Hepatocyte (in vitro differentiated cells): ENCODE results near the gene HOXC12. TPM values are rescaled to one million over a fixed set of nuclear protein-coding genes. Genes with fewer than 3 reads are reported as not detected.
A peak's percentile ranks its signal among the peaks of the same experiment; 100 is the strongest.

Experiments used
- DNase-seq: peaks from one replicate; pipeline ENCODE4 v3.0.0-alpha.2; 2016; ENCODE audit warnings: low spot score
- H2AFZ ChIP-seq: fragments of 200-600 bp; sonication (generic); 2 replicates; pipeline ENCODE4 v1.6.0; 2016; ENCODE audit warnings: antibody characterized with exemption, mild to moderate bottlenecking
- H3K27ac ChIP-seq: fragments of 200-600 bp; sonication (generic); 2 replicates; pipeline ENCODE4 v1.5.1; 2016; ENCODE audit warnings: mild to moderate bottlenecking
- H3K27me3 ChIP-seq: fragments of 200-600 bp; sonication (generic); 2 replicates; pipeline ENCODE4 v1.6.1; 2016
- H3K36me3 ChIP-seq: fragments of 200-600 bp; sonication (generic); replicated peaks from 2 replicates; pipeline ENCODE4 v1.5.1; 2016; ENCODE audit warnings: low read depth; ENCODE audit not compliant: insufficient read depth
- H3K4me1 ChIP-seq: fragments of 200-600 bp; sonication (generic); 2 replicates; pipeline ENCODE4 v1.5.1; 2016; ENCODE audit warnings: mild to moderate bottlenecking, moderate library complexity; ENCODE audit not compliant: insufficient read depth
- H3K4me2 ChIP-seq: fragments of 200-600 bp; sonication (generic); 2 replicates; pipeline ENCODE4 v1.6.0; 2016
- H3K4me3 ChIP-seq: fragments of 200-600 bp; sonication (generic); 2 replicates; pipeline ENCODE4 v1.5.1; 2016; ENCODE audit warnings: mild to moderate bottlenecking
- H3K79me2 ChIP-seq: fragments of 200-600 bp; sonication (generic); 2 replicates; pipeline ENCODE4 v1.6.0; 2017; ENCODE audit warnings: mild to moderate bottlenecking
- H3K9me2 ChIP-seq: fragments of 200-600 bp; sonication (generic); replicated peaks from 2 replicates; pipeline ENCODE4 v1.6.0; 2017; ENCODE audit warnings: mild to moderate bottlenecking; ENCODE audit not compliant: insufficient read depth
- H3K9me3 ChIP-seq: fragments of 200-600 bp; sonication (generic); 2 replicates; pipeline ENCODE4 v1.5.1; 2016; ENCODE audit warnings: low read depth, mild to moderate bottlenecking
- H4K20me1 ChIP-seq: fragments of 200-600 bp; sonication (generic); 2 replicates; pipeline ENCODE4 v1.6.0; 2016; ENCODE audit warnings: mild to moderate bottlenecking; ENCODE audit not compliant: insufficient read depth, poor library complexity, severe bottlenecking
- CTCF ChIP-seq: fragments of 200-600 bp; sonication (generic); IDR thresholded peaks from 2 replicates; pipeline ENCODE4 v1.5.1; 2016; ENCODE audit warnings: antibody characterized with exemption, mild to moderate bottlenecking; ENCODE audit not compliant: poor library complexity
- EZH2 ChIP-seq: fragments of 200-600 bp; sonication (generic); IDR thresholded peaks from 2 replicates; pipeline ENCODE4 v1.6.1; 2016; ENCODE audit warnings: antibody characterized with exemption, mild to moderate bottlenecking, borderline replicate concordance
- EZH2phosphoT487 ChIP-seq: fragments of 200-600 bp; sonication (generic); IDR thresholded peaks from one replicate; pipeline ENCODE4 v1.6.1; 2018; ENCODE audit warnings: antibody characterized with exemption, mild to moderate bottlenecking, low read depth, moderate library complexity; ENCODE audit not compliant: unreplicated experiment, severe bottlenecking
- WGBS: methylation state at CpG from one replicate; pipeline ENCODE4 v1.1.6; 2016; ENCODE audit warnings: low lambda C conversion rate; ENCODE audit errors: missing lambda C conversion rate; 5-methylcytosine and 5-hydroxymethylcytosine counted together
- polyA plus RNA-seq: library from polyadenylated mRNA; unstranded; fragments of >200 nt; fragmentation: Nextera tagmentation; extraction: Ambion mirVana; gene quantifications from 2 replicates; pipeline ENCODE4 v1.2.1, GENCODE V29; 2016
- total RNA-seq: library from RNA; depleted of rRNA; stranded (reverse); fragments of >200 nt; gene quantifications from 2 replicates; pipeline ENCODE4 v1.2.3, GENCODE V29; 2014

The HOXC12 gene
- total and polyA plus RNA-seq, 2 experiments from 2014 or later, result not detected

- TF ChIP-seq CTCF (no peak), EZH2phosphoT487 (no peak), EZH2 (no peak)
- DNase-seq, result no peak
- Histone ChIP-seq H2AFZ (no peak overlapping the region), H4K20me1 (no peaks in the 10 kb centered on the region), H3K9me3 (no peaks in the 10 kb centered on the region), H3K4me2 (no peak overlapping the region), H3K4me1 (no peaks in the 10 kb centered on the region), H3K79me2 (no peaks in the 10 kb centered on the region), H3K27ac (no peak overlapping the region), H3K4me3 (no peak overlapping the region), H3K36me3 (no peaks in the 10 kb centered on the region), H3K27me3 (peaks cover 100% of the 10 kb centered on the region), H3K9me2 (no peaks in the 10 kb centered on the region)
- 53% methylated on average over 4 of the region's 4 CpGs for WGBS
These were observed 21.8 kb upstream of the HOXC12 start for GRCh38 chr12:53932915-53933314.

- H4K20me1 ChIP-seq, result no peaks in the 10 kb centered on the region
- peak overlapping the region; percentile 69 for H3K4me2 ChIP-seq
- H3K79me2 ChIP-seq, result no peaks in the 10 kb centered on the region
- no peak for DNase-seq
- no peak overlapping the region for H3K4me3 ChIP-seq
- TF ChIP-seq CTCF (no peak), EZH2 (peak; percentile 89), EZH2phosphoT487 (peak; percentile 33)
- no peaks in the 10 kb centered on the region for H3K4me1 ChIP-seq
- H2AFZ ChIP-seq, result no peak overlapping the region
- H3K9me3 ChIP-seq, result no peaks in the 10 kb centered on the region
- no peak overlapping the region for H3K27ac ChIP-seq
- no peaks in the 10 kb centered on the region for H3K36me3 ChIP-seq
- H3K9me2 ChIP-seq, result no peaks in the 10 kb centered on the region
- WGBS, result 11% methylated on average over 48 of the region's 49 CpGs
- H3K27me3 ChIP-seq, result peaks cover 100% of the 10 kb centered on the region
These were observed 19.0 kb upstream of the HOXC12 start for GRCh38 chr12:53935383-53936341.

GRCh38 chr12:53937099-53937498 lies 17.6 kb upstream of the HOXC12 start:
- Histone ChIP-seq H4K20me1 (no peaks in the 10 kb centered on the region), H3K4me1 (no peaks in the 10 kb centered on the region), H2AFZ (no peak overlapping the region), H3K79me2 (no peaks in the 10 kb centered on the region), H3K9me3 (no peaks in the 10 kb centered on the region), H3K4me2 (no peak overlapping the region), H3K36me3 (no peaks in the 10 kb centered on the region), H3K9me2 (no peaks in the 10 kb centered on the region), H3K27ac (no peak overlapping the region), H3K27me3 (peaks cover 100% of the 10 kb centered on the region), H3K4me3 (no peak overlapping the region)
- no peak for DNase-seq
- TF ChIP-seq EZH2 (no peak), CTCF (no peak), EZH2phosphoT487 (no peak)
- WGBS, result 42% methylated on average over 12 of the region's 12 CpGs
